Hindlimb muscle (tissue), 1 donor: Measurements from ENCODE around the gene GRM1. TPM values are rescaled to one million over a fixed set of nuclear protein-coding genes. Genes with fewer than 3 reads are reported as not detected.

Source experiments
- DNase-seq: peaks from one replicate; pipeline ENCODE4 v3.0.0-alpha.2; 2013
- polyA plus RNA-seq: library from polyadenylated mRNA; unstranded; fragments of 120-200 nt; gene quantifications from one replicate; pipeline ENCODE4 v1.2.1, GENCODE V29; 2013; ENCODE audit not compliant: insufficient read length

GRM1 gene
- polyA plus RNA-seq, 1 donor, result 0.10 TPM

GRCh38 chr6:146336191-146336590 is 307.3 kb downstream of the GRM1 start:
- DNase-seq, result no peak

GRCh38 chr6:146337376-146337775 is 308.5 kb downstream of the GRM1 start:
- DNase-seq, result peak; percentile 75

- DNase-seq, result no peak
Measured at GRCh38 chr6:146339716-146340115, 310.9 kb downstream of the GRM1 start.

GRCh38 chr6:146341493-146342230 is 312.8 kb downstream of the GRM1 start:
- DNase-seq, result no peak

- DNase-seq, result no peak
Measured at GRCh38 chr6:146345598-146345997, 316.7 kb downstream of the GRM1 start.

- DNase-seq, result no peak
Measured at GRCh38 chr6:146347090-146347489, 318.2 kb downstream of the GRM1 start.

- no peak for DNase-seq
Measured at GRCh38 chr6:146347690-146348089, 318.8 kb downstream of the GRM1 start.

GRCh38 chr6:146351018-146351417 is 322.2 kb downstream of the GRM1 start:
- no peak for DNase-seq

GRCh38 chr6:146352163-146352562 is 323.3 kb downstream of the GRM1 start:
- DNase-seq, result no peak

- DNase-seq, result no peak
Measured at GRCh38 chr6:146354451-146354850, 325.6 kb downstream of the GRM1 start.

- no peak for DNase-seq
Measured at GRCh38 chr6:146355521-146356100, 326.7 kb downstream of the GRM1 start.

- no peak for DNase-seq
Measured at GRCh38 chr6:146357578-146358430, 328.9 kb downstream of the GRM1 start.

- DNase-seq, result no peak
Measured at GRCh38 chr6:146358431-146359046, 329.7 kb downstream of the GRM1 start.

GRCh38 chr6:146359131-146359530 is 330.3 kb downstream of the GRM1 start:
- no peak for DNase-seq

GRCh38 chr6:146361128-146361924 is 332.5 kb downstream of the GRM1 start:
- DNase-seq, result no peak

- DNase-seq, result no peak
Measured at GRCh38 chr6:146363838-146364607, 335.2 kb downstream of the GRM1 start.

GRCh38 chr6:146364816-146365594 is 336.1 kb downstream of the GRM1 start:
- no peak for DNase-seq

GRCh38 chr6:146367061-146367460 is 338.2 kb downstream of the GRM1 start:
- DNase-seq, result no peak

GRCh38 chr6:146369866-146370265 is 341.0 kb downstream of the GRM1 start:
- DNase-seq, result no peak

GRCh38 chr6:146381486-146381885 is 352.6 kb downstream of the GRM1 start:
- no peak for DNase-seq
